Liver (tissue), 9 donors: Measurements from ENCODE around the gene POLR3A. TPM values are rescaled to one million over a fixed set of nuclear protein-coding genes. Genes with fewer than 3 reads are reported as not detected.

ENCODE experiments used
- DNase-seq: peaks from one replicate; pipeline ENCODE4 v3.0.0-alpha.2; 2017; ENCODE audit warnings: low spot score
- H3K27ac ChIP-seq, 2 donors: one replicate each; pipeline ENCODE4 v1.7.0; 2013; ENCODE audit warnings: inconsistent platforms in 2 of 2, low read length in 2 of 2, control low read depth in 1 of 2, low read depth in 1 of 2, mild to moderate bottlenecking in 1 of 2
- H3K27me3 ChIP-seq, 4 donors: one replicate each; pipeline versions ENCODE4 v1.6.1 to v1.7.0; 2013; ENCODE audit warnings: low read length in 3 of 4, inconsistent platforms in 1 of 4, mild to moderate bottlenecking in 1 of 4, moderate library complexity in 1 of 4; ENCODE audit not compliant: control insufficient read depth in 4 of 4, insufficient read depth in 4 of 4
- H3K36me3 ChIP-seq, 4 donors: one replicate each; pipeline versions ENCODE4 v1.6.1 to v1.7.0; 2013; ENCODE audit warnings: low read length in 3 of 4, mild to moderate bottlenecking in 3 of 4, low read depth in 1 of 4, moderate library complexity in 1 of 4; ENCODE audit not compliant: control insufficient read depth in 4 of 4, insufficient read depth in 3 of 4
- H3K4me1 ChIP-seq, 4 donors: one replicate each; pipeline versions ENCODE4 v1.6.1 to v1.7.0; 2013; ENCODE audit warnings: low read length in 3 of 4, mild to moderate bottlenecking in 3 of 4, moderate library complexity in 1 of 4; ENCODE audit not compliant: control insufficient read depth in 4 of 4, insufficient read depth in 4 of 4
- H3K4me3 ChIP-seq, 3 donors: one replicate each; pipeline versions ENCODE4 v1.6.1 to v1.7.0; 2013; ENCODE audit warnings: low read length in 3 of 3, control low read depth in 1 of 3, low read depth in 1 of 3, mild to moderate bottlenecking in 1 of 3
- H3K9ac ChIP-seq, 2 donors: one replicate each; pipeline ENCODE4 v1.7.0; 2013; ENCODE audit warnings: low read length in 2 of 2, mild to moderate bottlenecking in 2 of 2, moderate library complexity in 2 of 2, control low read depth in 1 of 2, low read depth in 1 of 2
- H3K9me3 ChIP-seq, 4 donors: one replicate each; pipeline versions ENCODE4 v1.6.1 to v1.7.0; 2013; ENCODE audit warnings: low read length in 3 of 4; ENCODE audit not compliant: control insufficient read depth in 4 of 4
- ATF3 ChIP-seq: IDR thresholded peaks from 2 replicates; pipeline ENCODE4 v1.6.1; 2016; ENCODE audit warnings: antibody characterized with exemption
- CTCF ChIP-seq: fragments of 150-350 bp; IDR thresholded peaks from 2 replicates; pipeline ENCODE4 v1.5.1; 2017; ENCODE audit warnings: improper control_type of control experiment, low read depth, low read length; ENCODE audit not compliant: missing input control
- FOXA1 ChIP-seq: IDR thresholded peaks from 2 replicates; pipeline ENCODE4 v1.6.1; 2016; ENCODE audit warnings: antibody characterized with exemption
- FOXA2 ChIP-seq: IDR thresholded peaks from 2 replicates; pipeline ENCODE4 v1.6.1; 2016; ENCODE audit warnings: antibody characterized with exemption
- GABPA ChIP-seq, 2 donors: IDR thresholded peaks in 1 of 2; conservative IDR thresholded peaks in 1 of 2; 2 replicates each; pipeline ENCODE4 v1.6.1; 2016; ENCODE audit warnings: antibody characterized with exemption in 2 of 2, mild to moderate bottlenecking in 1 of 2, moderate library complexity in 1 of 2
- HNF4A ChIP-seq, 2 donors: conservative IDR thresholded peaks; 2 replicates each; pipeline ENCODE4 v1.6.1; 2016; ENCODE audit warnings: antibody characterized with exemption in 2 of 2, mild to moderate bottlenecking in 2 of 2
- MAX ChIP-seq: IDR thresholded peaks from 2 replicates; pipeline ENCODE4 v1.6.1; 2016; ENCODE audit warnings: antibody characterized with exemption
- NR2F2 ChIP-seq: IDR thresholded peaks from 2 replicates; pipeline ENCODE4 v1.6.1; 2016; ENCODE audit warnings: antibody characterized with exemption
- RAD21 ChIP-seq, 2 donors: IDR thresholded peaks; 2 replicates each; pipeline ENCODE4 v1.6.1; 2016; ENCODE audit warnings: antibody characterized with exemption in 2 of 2, mild to moderate bottlenecking in 2 of 2
- REST ChIP-seq: IDR thresholded peaks from 2 replicates; pipeline ENCODE4 v1.6.1; 2016; ENCODE audit warnings: antibody characterized with exemption, mild to moderate bottlenecking
- RXRA ChIP-seq, 2 donors: IDR thresholded peaks; 2 replicates each; pipeline ENCODE4 v1.6.1; 2017 to 2018; ENCODE audit warnings: antibody characterized with exemption in 2 of 2, mild to moderate bottlenecking in 1 of 2
- SP1 ChIP-seq: IDR thresholded peaks from 2 replicates; pipeline ENCODE4 v1.6.1; 2018; ENCODE audit warnings: antibody characterized with exemption, mild to moderate bottlenecking
- ZBTB33 ChIP-seq: IDR thresholded peaks from 2 replicates; pipeline ENCODE4 v1.6.1; 2016; ENCODE audit warnings: antibody characterized with exemption
- WGBS: extraction: QIAGEN DNeasy Blood & Tissue Kit; methylation state at CpG from one replicate; pipeline ENCODE4 v1.1.7; 2013; 5-methylcytosine and 5-hydroxymethylcytosine counted together
- polyA plus RNA-seq, 2 donors: library from polyadenylated mRNA; stranded (reverse) in 1 of 2; unstranded in 1 of 2; fragments of 200-250 nt in 1 of 2; fragments of >200 nt in 1 of 2; fragmentation: Nextera tagmentation in 1 of 2; extraction: Ambion mirVana in 1 of 2; gene quantifications; one replicate each; pipeline versions ENCODE4 v1.2.1 to v1.2.3, GENCODE V29; 2013 to 2015
- total RNA-seq, 2 donors: library from RNA; depleted of rRNA; stranded (reverse); fragments of >200 nt; gene quantifications; one replicate each; pipeline ENCODE4 v1.2.3, GENCODE V29; 2014
- donor health status: healthy.
- donor health status: healthy.
- donor health status: healthy.
- donor health status: healthy.
- donor health status: healthy.

Gene POLR3A
- total and polyA plus RNA-seq, 4 donors = 3.2 to 9.6 (median 5.5) TPM

- H3K4me3 ChIP-seq = peak overlapping the region in 2 of 3 donors; percentile 18 to 93
- H3K36me3 ChIP-seq = no peaks in the 10 kb centered on the region
- DNase-seq = no peak
- no peaks in the 10 kb centered on the region for H3K27me3 ChIP-seq
- peaks cover 8 to 21% (median 15%) of the 10 kb centered on the region in 4 donors for H3K4me1 ChIP-seq
- 38% methylated on average over 20 of the region's 20 CpGs for WGBS
- no peak overlapping the region for H3K9ac ChIP-seq
- H3K27ac ChIP-seq = no peak overlapping the region
- H3K9me3 ChIP-seq = no peaks in the 10 kb centered on the region
- TF ChIP-seq FOXA1 (no peak), CTCF (no peak), MAX (no peak), RXRA (IDR thresholded peaks at IDR 0.05) (no peak)
These were observed 101.7 kb downstream of the POLR3A start for GRCh38 chr10:77927402-77928246.

GRCh38 chr10:77926566-77927401, 102.5 kb downstream of the POLR3A start, which contains the start of gene DLG5:
DLG5 (minus strand) TSS chr10:77926755; CDS start chr10:77926520, 235 bp downstream.
- under 1% methylated on average over 94 of the region's 95 CpGs for WGBS
- Histone ChIP-seq H3K4me3 (peak within 1 kb of the TSS; percentile 62 to 93 (median 82)), H3K4me1 (peaks cover 8 to 21% (median 15%) of the 10 kb centered on the region in 4 donors), H3K27ac (no peak within 1 kb of the TSS), H3K9ac (peak within 1 kb of the TSS in 1 of 2 donors; percentile 72), H3K9me3 (no peaks in the 10 kb centered on the region), H3K36me3 (no peaks in the 10 kb centered on the region), H3K27me3 (no peaks in the 10 kb centered on the region)
- peak; percentile 43 for DNase-seq
- TF ChIP-seq HNF4A (conservative IDR thresholded peaks at IDR 0.05) (no peak), GABPA (IDR thresholded peaks at IDR 0.05 in 1 of 2, conservative IDR thresholded peaks at IDR 0.05 in 1 of 2) (no peak), ATF3 (no peak), ZBTB33 (no peak), REST (no peak), SP1 (no peak), RAD21 (IDR thresholded peaks at IDR 0.05) (no peak), FOXA2 (no peak), FOXA1 (no peak), NR2F2 (no peak)
